Right lobe of liver (tissue), 6 donors: Measurements from ENCODE around the gene GGTLC2. TPM values are rescaled to one million over a fixed set of nuclear protein-coding genes. Genes with fewer than 3 reads are reported as not detected.

Experiments used
- ATAC-seq, 4 donors: fragments of 200-7000 bp; cut with Tn5 transposase; one replicate each; pipeline ENCODE4 v1.9.1; 2020; ENCODE audit warnings: mild to moderate bottlenecking in 4 of 4, moderate library complexity in 4 of 4
- DNase-seq, 3 donors: peaks; one replicate each; pipeline ENCODE4 v3.0.0-alpha.2; 2020
- H3K27ac ChIP-seq, 3 donors: fragments of 200-600 bp; one replicate each; pipeline ENCODE4 v1.8.0; 2022
- H3K27me3 ChIP-seq, 2 donors: fragments of 200-600 bp; one replicate each; pipeline ENCODE4 v1.8.0; 2022
- H3K36me3 ChIP-seq, 4 donors: fragments of 200-600 bp; sonication (generic) in 1 of 4; one replicate each; pipeline versions ENCODE4 v1.5.1 to v1.8.0; 2017 to 2022; ENCODE audit warnings: control low read depth in 1 of 4
- H3K4me1 ChIP-seq, 4 donors: fragments of 200-600 bp; sonication (generic) in 1 of 4; one replicate each; pipeline versions ENCODE4 v1.5.1 to v1.8.0; 2017 to 2022; ENCODE audit warnings: control low read depth in 1 of 4
- H3K4me3 ChIP-seq, 3 donors: fragments of 200-600 bp; one replicate each; pipeline ENCODE4 v1.8.0; 2022
- H3K9me3 ChIP-seq, 4 donors: fragments of 200-600 bp; sonication (generic) in 1 of 4; one replicate each; pipeline versions ENCODE4 v1.5.1 to v1.8.0; 2017 to 2022; ENCODE audit warnings: control low read depth in 1 of 4
- POLR2A ChIP-seq: fragments of 450-650 bp; IDR thresholded peaks from one replicate; pipeline ENCODE4 v1.6.1; 2017; ENCODE audit warnings: antibody characterized with exemption, mild to moderate bottlenecking
- WGBS: methylation state at CpG from one replicate; pipeline ENCODE4 v1.1.6; 2018; ENCODE audit warnings: low coverage, low lambda C conversion rate; ENCODE audit not compliant: insufficient coverage; ENCODE audit errors: missing lambda C conversion rate; 5-methylcytosine and 5-hydroxymethylcytosine counted together
- intact Hi-C, 2 donors: fragments of 100-400 bp; cut with DNase I; formaldehyde crosslinking; loops; one replicate each; pipeline versions ENCODE4 v1.11.2 to v1.14.1; 2022
- small RNA-seq, 2 experiments: library from RNA; depleted of rRNA; stranded (forward); fragments of <200 nt; gene quantifications; one replicate each; pipeline ENCODE3, GENCODE V24; 2016
- total RNA-seq, 6 experiments: library from RNA; depleted of rRNA in 2 of 6; stranded (reverse); fragments of >200 nt in 2 of 6; fragmentation: NEBNext Ultra II Directional in 3 of 6; extraction: Animal tissue kit (Norgen Biotek cat#: 25700) in 3 of 6; gene quantifications; one replicate each; pipeline versions ENCODE4 v1.1.0 to v1.2.4, GENCODE V29; 2016 to 2023
- TF ChIP-seq, protein P1 (sequence below), 4 donors: fragments of 200-600 bp in 3 of 4; fragments of 450-650 bp in 1 of 4; IDR thresholded peaks; one replicate each; pipeline versions ENCODE4 v1.5.1 to v1.8.0; 2016 to 2022; ENCODE audit warnings: antibody characterized with exemption in 4 of 4, mild to moderate bottlenecking in 2 of 4
- donor health status: DM: no; HTN: yes; CAD: no.
- donor health status: DM: no; HTN: no; CAD: no.
- donor health status: DM: no; HTN: no; CAD: no.
- donor health status: DM: no; HTN: yes; CAD: no.
- donor health status: DM: no; HTN: yes; CAD: no.

The GGTLC2 gene
- total RNA-seq, 6 experiments from 2014 or later, result not detected

- Histone ChIP-seq H3K27me3 (no peaks in the 10 kb centered on the region), H3K27ac (peak overlapping the region; percentile 74 to 91 (median 90)), H3K4me1 (peaks cover 0 to 37% (median 21%) of the 10 kb centered on the region in 4 donors), H3K9me3 (no peaks in the 10 kb centered on the region), H3K4me3 (no peak overlapping the region), H3K36me3 (no peaks in the 10 kb centered on the region)
- WGBS, result 26% methylated on average over 6 of the region's 8 CpGs
- intact Hi-C loops, result no loop called here
- ATAC-seq, result peak; percentile 80 to 88 (median 85)
- TF ChIP-seq, protein P1, sequence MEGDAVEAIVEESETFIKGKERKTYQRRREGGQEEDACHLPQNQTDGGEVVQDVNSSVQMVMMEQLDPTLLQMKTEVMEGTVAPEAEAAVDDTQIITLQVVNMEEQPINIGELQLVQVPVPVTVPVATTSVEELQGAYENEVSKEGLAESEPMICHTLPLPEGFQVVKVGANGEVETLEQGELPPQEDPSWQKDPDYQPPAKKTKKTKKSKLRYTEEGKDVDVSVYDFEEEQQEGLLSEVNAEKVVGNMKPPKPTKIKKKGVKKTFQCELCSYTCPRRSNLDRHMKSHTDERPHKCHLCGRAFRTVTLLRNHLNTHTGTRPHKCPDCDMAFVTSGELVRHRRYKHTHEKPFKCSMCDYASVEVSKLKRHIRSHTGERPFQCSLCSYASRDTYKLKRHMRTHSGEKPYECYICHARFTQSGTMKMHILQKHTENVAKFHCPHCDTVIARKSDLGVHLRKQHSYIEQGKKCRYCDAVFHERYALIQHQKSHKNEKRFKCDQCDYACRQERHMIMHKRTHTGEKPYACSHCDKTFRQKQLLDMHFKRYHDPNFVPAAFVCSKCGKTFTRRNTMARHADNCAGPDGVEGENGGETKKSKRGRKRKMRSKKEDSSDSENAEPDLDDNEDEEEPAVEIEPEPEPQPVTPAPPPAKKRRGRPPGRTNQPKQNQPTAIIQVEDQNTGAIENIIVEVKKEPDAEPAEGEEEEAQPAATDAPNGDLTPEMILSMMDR (IDR thresholded peaks at IDR 0.05), result peak; percentile 79 to 91 (median 88)
- peak; percentile 46 for TF ChIP-seq POLR2A
- DNase-seq, result peak; percentile 70 to 86 (median 76)
These were observed 48.5 kb downstream of the GGTLC2 start for GRCh38 chr22:22692707-22693530.

DNA sequence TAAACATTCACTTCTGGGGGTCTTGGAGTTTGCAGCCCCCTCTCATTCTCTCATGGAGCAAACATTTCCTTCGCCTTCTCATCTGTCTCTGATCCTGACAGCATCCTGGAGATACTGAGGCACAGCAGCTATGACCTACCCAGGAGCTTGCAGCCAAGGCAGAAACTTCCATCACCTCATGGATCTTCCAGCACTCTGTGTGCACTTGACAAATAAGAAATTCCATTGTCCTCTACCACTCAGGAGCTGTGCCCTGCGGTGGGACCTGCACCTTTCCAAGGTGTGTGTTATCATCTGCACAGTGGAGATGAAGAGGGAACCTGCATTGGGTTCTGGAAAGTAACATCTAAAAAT, 49.1 kb downstream of the GGTLC2 start:
- H3K27ac ChIP-seq, result peak overlapping the region; percentile 74 to 91 (median 90)
- H3K9me3 ChIP-seq, result no peaks in the 10 kb centered on the region
- 47% methylated on average over 2 of the region's 2 CpGs for WGBS
- peaks cover 0 to 37% (median 21%) of the 10 kb centered on the region in 4 donors for H3K4me1 ChIP-seq
- intact Hi-C loops, result no loop called here
- no peak overlapping the region for H3K4me3 ChIP-seq
- ATAC-seq (peak; percentile 61 to 73 (median 65)), DNase-seq (no peak)
- TF ChIP-seq POLR2A, result no peak
- TF ChIP-seq, protein P1 (IDR thresholded peaks at IDR 0.05), result no peak
- no peaks in the 10 kb centered on the region for H3K36me3 ChIP-seq
- H3K27me3 ChIP-seq, result no peaks in the 10 kb centered on the region

DNA sequence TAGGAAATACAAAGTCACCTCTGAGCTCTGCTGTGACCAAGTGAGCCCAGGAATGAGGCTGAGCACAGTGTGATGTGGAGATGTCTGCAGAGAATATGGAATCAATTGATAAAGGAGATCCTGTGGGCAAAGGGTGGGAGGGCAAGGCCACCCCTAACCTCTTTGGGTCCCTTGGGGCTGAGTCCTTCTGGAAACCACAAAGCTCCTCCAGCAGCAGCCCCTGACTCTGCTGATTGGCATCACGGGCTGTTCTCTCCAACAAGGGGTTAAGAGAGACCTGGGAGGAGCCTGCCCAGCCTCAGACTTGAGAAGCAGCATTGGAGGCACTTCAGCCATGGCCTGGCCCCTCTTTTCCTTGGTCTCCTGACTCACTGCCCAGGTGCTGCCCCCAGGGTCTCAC, 49.7 kb downstream of the GGTLC2 start:
- intact Hi-C loops, result no loop called here
- H3K27me3 ChIP-seq, result no peaks in the 10 kb centered on the region
- no CpG with 5 or more reads among the region's 1 CpG for WGBS
- H3K4me3 ChIP-seq, result no peak overlapping the region
- peaks cover 0 to 37% (median 21%) of the 10 kb centered on the region in 4 donors for H3K4me1 ChIP-seq
- H3K36me3 ChIP-seq, result no peaks in the 10 kb centered on the region
- peak overlapping the region; percentile 74 to 91 (median 90) for H3K27ac ChIP-seq
- no peak for ATAC-seq
- no peak for DNase-seq
- TF ChIP-seq, protein P1 (IDR thresholded peaks at IDR 0.05), result no peak
- no peak for TF ChIP-seq POLR2A
- H3K9me3 ChIP-seq, result no peaks in the 10 kb centered on the region

- Histone ChIP-seq H3K27me3 (no peaks in the 10 kb centered on the region), H3K4me1 (peaks cover 0 to 36% (median 21%) of the 10 kb centered on the region in 4 donors), H3K27ac (no peak overlapping the region), H3K36me3 (no peaks in the 10 kb centered on the region), H3K4me3 (no peak overlapping the region), H3K9me3 (no peaks in the 10 kb centered on the region)
- intact Hi-C loops, result no loop called here
- 75% methylated on average over 4 of the region's 5 CpGs for WGBS
- no peak for TF ChIP-seq POLR2A
- TF ChIP-seq, protein P1 (IDR thresholded peaks at IDR 0.05), result no peak
- DNase-seq (no peak), ATAC-seq (no peak)
These were observed 51.7 kb downstream of the GGTLC2 start for GRCh38 chr22:22696104-22696503.

Small RNA genes within 50 kb of the gene (small RNA-seq; reads per million reads assigned to genes)
- gene AC244250.2, result 0 reads per million in 2 experiments
- 0 reads per million in 2 experiments for gene IGLV3-29
- gene IGLVVI-25-1, result 0 reads per million in 2 experiments

Other genes starting within 250 kb of the GGTLC2 start
- under 1 TPM in 4 of 6 experiments, not detected in 2; 0.06 to 0.31 (median 0.10) TPM for gene ZNF280B, start 135.9 kb upstream of the GGTLC2 start, total RNA-seq
- not detected for gene ZNF280A, start 124.3 kb upstream of the GGTLC2 start, total RNA-seq
- not detected for gene PRAME, start 85.3 kb upstream of the GGTLC2 start, total RNA-seq
- gene IGLL5, start 243.2 kb downstream of the GGTLC2 start, total RNA-seq, result 1 to 10 TPM; 1.6 to 4.1 (median 3.1) TPM